CD14-positive monocyte (primary cell): ENCODE measurements around the gene ACY1. TPM values are rescaled to one million over a fixed set of nuclear protein-coding genes. Genes with fewer than 3 reads are reported as not detected.

Experiments
- DNase-seq, 3 donors: peaks; one replicate each; pipeline ENCODE4 v3.0.0-alpha.2; 2011 to 2022
- H2AFZ ChIP-seq: 2 replicates; pipeline ENCODE4 v1.6.0; 2012; ENCODE audit warnings: mild to moderate bottlenecking, low read depth, low read length, inconsistent platforms; ENCODE audit not compliant: insufficient read depth, poor library complexity, severe bottlenecking
- H3K27ac ChIP-seq, 2 donors: 1 replicate in 1 of 2; 2 replicates in 1 of 2; pipeline ENCODE4 v1.5.1; 2012 to 2013; ENCODE audit warnings: low read length in 2 of 2, control low read depth in 1 of 2, inconsistent platforms in 1 of 2, low read depth in 1 of 2, mild to moderate bottlenecking in 1 of 2
- H3K27me3 ChIP-seq, 2 donors: one replicate each; pipeline versions ENCODE4 v1.6.0 to v1.6.1; 2011 to 2013; ENCODE audit warnings: low read length in 2 of 2; ENCODE audit not compliant: control insufficient read depth in 2 of 2, insufficient read depth in 2 of 2
- H3K36me3 ChIP-seq, 2 donors: replicated peaks in 1 of 2; 1 replicate in 1 of 2; 2 replicates in 1 of 2; pipeline versions ENCODE4 v1.5.1 to v1.6.1; 2012 to 2013; ENCODE audit warnings: low read length in 2 of 2, control low read depth in 1 of 2, inconsistent platforms in 1 of 2, mild to moderate bottlenecking in 1 of 2; ENCODE audit not compliant: insufficient read depth in 2 of 2, control insufficient read depth in 1 of 2
- H3K4me1 ChIP-seq, 2 donors: 1 replicate in 1 of 2; 2 replicates in 1 of 2; pipeline versions ENCODE4 v1.5.1 to v1.6.1; 2012 to 2013; ENCODE audit warnings: low read length in 2 of 2, control low read depth in 1 of 2, inconsistent platforms in 1 of 2, mild to moderate bottlenecking in 1 of 2, moderate library complexity in 1 of 2; ENCODE audit not compliant: insufficient read depth in 2 of 2, control insufficient read depth in 1 of 2
- H3K4me2 ChIP-seq: replicated peaks from 2 replicates; pipeline ENCODE3; 2012; ENCODE audit warnings: low read length, moderate library complexity, mild to moderate bottlenecking; ENCODE audit not compliant: poor library complexity, severe bottlenecking; ENCODE audit errors: extremely low read depth
- H3K4me3 ChIP-seq, 3 experiments: fragments of 200-600 bp in 1 of 3; sonication (generic) in 1 of 3; replicated peaks in 1 of 3; 1 replicate in 2 of 3; 2 replicates in 1 of 3; pipeline ENCODE4 v1.5.1; 2011 to 2013; ENCODE audit warnings: low read length in 3 of 3, mild to moderate bottlenecking in 3 of 3, control low read depth in 2 of 3, low read depth in 2 of 3, inconsistent platforms in 1 of 3, moderate library complexity in 1 of 3
- H3K79me2 ChIP-seq: 2 replicates; pipeline ENCODE4 v1.6.0; 2012; ENCODE audit warnings: mild to moderate bottlenecking, control low read depth, inconsistent platforms, low read length, moderate library complexity; ENCODE audit not compliant: insufficient read depth
- H3K9ac ChIP-seq: 2 replicates; pipeline ENCODE4 v1.6.0; 2017; ENCODE audit warnings: low read length, mild to moderate bottlenecking; ENCODE audit not compliant: insufficient read depth, poor library complexity, severe bottlenecking
- H3K9me3 ChIP-seq, 2 donors: replicated peaks in 1 of 2; 1 replicate in 1 of 2; 2 replicates in 1 of 2; pipeline versions ENCODE4 v1.5.1 to v1.6.1; 2012 to 2013; ENCODE audit warnings: low read length in 2 of 2, control low read depth in 1 of 2; ENCODE audit not compliant: control insufficient read depth in 1 of 2, insufficient read depth in 1 of 2
- H4K20me1 ChIP-seq: 2 replicates; pipeline ENCODE4 v1.6.0; 2012; ENCODE audit warnings: mild to moderate bottlenecking, low read length, control low read depth, moderate library complexity; ENCODE audit not compliant: insufficient read depth
- H3K27ac Mint-ChIP-seq, 7 donors: one replicate each; pipeline ENCODE4 v1.8.0; 2020; ENCODE audit warnings: mild to moderate bottlenecking in 7 of 7, mixed read lengths in 7 of 7, moderate library complexity in 6 of 7, inconsistent platforms in 2 of 7
- H3K27me3 Mint-ChIP-seq, 3 donors: one replicate each; pipeline ENCODE4 v1.8.0; 2021 to 2022; ENCODE audit warnings: low read depth in 3 of 3, mild to moderate bottlenecking in 3 of 3, mixed read lengths in 3 of 3, moderate library complexity in 3 of 3, inconsistent platforms in 1 of 3
- H3K36me3 Mint-ChIP-seq, 2 donors: one replicate each; pipeline ENCODE4 v1.8.0; 2020; ENCODE audit warnings: mixed read lengths in 2 of 2, inconsistent platforms in 1 of 2, mild to moderate bottlenecking in 1 of 2
- H3K4me1 Mint-ChIP-seq: one replicate; pipeline ENCODE4 v1.8.0; 2020; ENCODE audit warnings: mild to moderate bottlenecking, mixed read lengths
- H3K4me3 Mint-ChIP-seq, 2 donors: one replicate each; pipeline ENCODE4 v1.8.0; 2020; ENCODE audit warnings: mild to moderate bottlenecking in 2 of 2, mixed read lengths in 2 of 2, moderate library complexity in 1 of 2
- H3K9me3 Mint-ChIP-seq, 7 donors: one replicate each; pipeline ENCODE4 v1.8.0; 2020 to 2022; ENCODE audit warnings: mixed read lengths in 7 of 7, mild to moderate bottlenecking in 6 of 7, moderate library complexity in 6 of 7, inconsistent platforms in 2 of 7
- CTCF ChIP-seq: fragments of 200-600 bp; IDR thresholded peaks from one replicate; pipeline ENCODE4 v1.8.0; 2022; ENCODE audit warnings: antibody characterized with exemption, mild to moderate bottlenecking
- WGBS: methylation state at CpG from one replicate; pipeline ENCODE4 v1.1.5; 2013; ENCODE audit warnings: missing lambda C conversion rate; ENCODE audit not compliant: insufficient coverage; 5-methylcytosine and 5-hydroxymethylcytosine counted together
- intact Hi-C, 2 donors: fragments of 100-400 bp; cut with micrococcal nuclease; formaldehyde crosslinking; loops; one replicate each; pipeline versions ENCODE4 v1.15.0 to v1.15.1; 2023
- polyA plus RNA-seq, 3 donors: library from polyadenylated mRNA; depleted of rRNA in 1 of 3; unstranded in 2 of 3; stranded (reverse) in 1 of 3; fragments of 300-500 nt in 2 of 3; fragments of >200 nt in 1 of 3; fragmentation: Illumina TruSeq in 2 of 3; gene quantifications; 1 replicate in 2 of 3; 2 replicates in 1 of 3; pipeline ENCODE4 v1.2.3, GENCODE V29; 2012 to 2021

Gene ACY1
- polyA plus RNA-seq, 3 donors, result 13.3 to 18.0 (median 14.5) TPM

GRCh38 chr3:51983578-51984268 is 388 bp downstream of the ACY1 start:
- peak overlapping the region; percentile 73 to 84 for H3K27ac ChIP-seq
- 72% methylated on average over 15 of the region's 22 CpGs for WGBS
- Mint-ChIP-seq H3K27ac (peak overlapping the region; percentile 87 to 98 (median 90)), H3K9me3 (peaks cover 0 to 2% (median 0%) of the 10 kb centered on the region in 7 donors), H3K4me1 (peaks cover 25% of the 10 kb centered on the region), H3K27me3 (peaks cover 0 to 4% (median 0%) of the 10 kb centered on the region in 3 donors), H3K36me3 (peaks cover 0 to 7% of the 10 kb centered on the region in 2 donors), H3K4me3 (peak overlapping the region; percentile 90 to 91)
- H3K36me3 ChIP-seq, result no peaks in the 10 kb centered on the region
- peak overlapping the region; percentile 83 for H3K4me2 ChIP-seq
- H3K4me1 ChIP-seq, result peaks cover 19 to 25% of the 10 kb centered on the region in 2 donors
- H2AFZ ChIP-seq, result peak overlapping the region; percentile 95
- H3K9me3 ChIP-seq, result no peaks in the 10 kb centered on the region
- intact Hi-C loops, result no loop called here
- H3K27me3 ChIP-seq, result no peaks in the 10 kb centered on the region
- H3K79me2 ChIP-seq, result peaks cover 5% of the 10 kb centered on the region
- peak overlapping the region; percentile 36 to 84 (median 55) for H3K4me3 ChIP-seq
- no peak for TF ChIP-seq CTCF
- DNase-seq, result no peak
- H4K20me1 ChIP-seq, result no peaks in the 10 kb centered on the region
- peak overlapping the region; percentile 80 for H3K9ac ChIP-seq

GRCh38 chr3:51984269-51984647 is 923 bp downstream of the ACY1 start:
- no peak overlapping the region for H3K9ac ChIP-seq
- no peaks in the 10 kb centered on the region for H3K36me3 ChIP-seq
- intact Hi-C loops, result no loop called here
- H3K79me2 ChIP-seq, result peaks cover 5% of the 10 kb centered on the region
- DNase-seq, result no peak
- H3K36me3 Mint-ChIP-seq, result peaks cover 0 to 7% of the 10 kb centered on the region in 2 donors
- H3K4me3 ChIP-seq, result no peak overlapping the region
- H3K27ac Mint-ChIP-seq, result peak overlapping the region in 5 of 7 donors; percentile 43 to 94 (median 69)
- H3K27me3 ChIP-seq, result no peaks in the 10 kb centered on the region
- no peak overlapping the region for H3K4me3 Mint-ChIP-seq
- H3K4me2 ChIP-seq, result no peak overlapping the region
- no peak overlapping the region for H2AFZ ChIP-seq
- H3K9me3 Mint-ChIP-seq, result peaks cover 0 to 2% (median 0%) of the 10 kb centered on the region in 7 donors
- peaks cover 19 to 25% of the 10 kb centered on the region in 2 donors for H3K4me1 ChIP-seq
- no peaks in the 10 kb centered on the region for H4K20me1 ChIP-seq
- H3K4me1 Mint-ChIP-seq, result peaks cover 25% of the 10 kb centered on the region
- no peak overlapping the region for H3K27ac ChIP-seq
- no peak for TF ChIP-seq CTCF
- peaks cover 0 to 4% (median 0%) of the 10 kb centered on the region in 3 donors for H3K27me3 Mint-ChIP-seq
- H3K9me3 ChIP-seq, result no peaks in the 10 kb centered on the region
